HEK293T (cell line): ENCODE results near the gene NDP.

Source experiments
- CTCF ChIA-PET: fragments of 350-600 bp; formaldehyde crosslinking; extraction: SDS; loops from one replicate; lab custom pipeline; 2021; ENCODE audit warnings: antibody characterized with exemption, inconsistent platforms; lab: Yijun Ruan, JAX
- POLR2A ChIA-PET: fragments of 350-600 bp; formaldehyde crosslinking; extraction: SDS; loops from one replicate; lab custom pipeline; 2020; ENCODE audit warnings: antibody characterized with exemption, inconsistent platforms; lab: Yijun Ruan, JAX
- DNase-seq: peaks from one replicate; pipeline ENCODE4 v3.0.0; 2012; ENCODE audit warnings: mixed read lengths; ENCODE audit errors: extremely low spot score
- ARNT ChIP-seq: fragments of 450-650 bp; IDR thresholded peaks from 2 replicates; pipeline ENCODE4 v1.6.1; 2017; ENCODE audit warnings: mild to moderate bottlenecking
- BHLHE40 ChIP-seq: fragments of 450-650 bp; IDR thresholded peaks from 2 replicates; pipeline ENCODE4 v1.6.1; 2016; ENCODE audit warnings: mild to moderate bottlenecking, moderate library complexity, borderline replicate concordance
- CTBP1 ChIP-seq: fragments of 450-650 bp; IDR thresholded peaks from 2 replicates; pipeline ENCODE4 v1.6.1; 2016; ENCODE audit warnings: borderline replicate concordance
- ELF4 ChIP-seq: fragments of 450-650 bp; IDR thresholded peaks from 2 replicates; pipeline ENCODE4 v1.6.1; 2017; ENCODE audit warnings: antibody characterized with exemption
- FOXA1 ChIP-seq: fragments of 450-650 bp; IDR thresholded peaks from 2 replicates; pipeline ENCODE4 v1.6.1; 2016; ENCODE audit warnings: mild to moderate bottlenecking
- FOXK2 ChIP-seq: fragments of 450-650 bp; IDR thresholded peaks from 2 replicates; pipeline ENCODE4 v1.6.1; 2016; ENCODE audit warnings: mild to moderate bottlenecking
- FOXM1 ChIP-seq: fragments of 450-650 bp; IDR thresholded peaks from 2 replicates; pipeline ENCODE4 v1.6.1; 2017; ENCODE audit warnings: mild to moderate bottlenecking, borderline replicate concordance
- HDGF ChIP-seq: fragments of 450-650 bp; IDR thresholded peaks from 2 replicates; pipeline ENCODE4 v1.6.1; 2017; ENCODE audit warnings: antibody characterized with exemption, borderline replicate concordance
- L3MBTL2 ChIP-seq: fragments of 450-650 bp; conservative IDR thresholded peaks from 2 replicates; pipeline ENCODE4 v1.6.1; 2016; ENCODE audit warnings: mild to moderate bottlenecking
- LEF1 ChIP-seq: fragments of 450-650 bp; IDR thresholded peaks from 2 replicates; pipeline ENCODE4 v1.6.1; 2017; ENCODE audit warnings: mild to moderate bottlenecking, borderline replicate concordance
- NFRKB ChIP-seq: fragments of 450-650 bp; IDR thresholded peaks from 2 replicates; pipeline ENCODE4 v1.6.1; 2016; ENCODE audit warnings: mild to moderate bottlenecking, moderate library complexity
- SP1 ChIP-seq: fragments of 450-650 bp; IDR thresholded peaks from 2 replicates; pipeline ENCODE4 v1.6.1; 2017
- SUZ12 ChIP-seq: fragments of 450-650 bp; IDR thresholded peaks from 2 replicates; pipeline ENCODE4 v1.6.1; 2016; ENCODE audit warnings: mild to moderate bottlenecking
- TARDBP ChIP-seq: fragments of 450-650 bp; IDR thresholded peaks from 2 replicates; pipeline ENCODE4 v1.6.1; 2016
- ZNF384 ChIP-seq: fragments of 450-650 bp; IDR thresholded peaks from 2 replicates; pipeline ENCODE4 v1.6.1; 2016
- TF ChIP-seq, protein P1 (sequence below): fragments of 450-650 bp; IDR thresholded peaks from 2 replicates; pipeline ENCODE4 v1.6.1; 2016

The NDP gene

DNA sequence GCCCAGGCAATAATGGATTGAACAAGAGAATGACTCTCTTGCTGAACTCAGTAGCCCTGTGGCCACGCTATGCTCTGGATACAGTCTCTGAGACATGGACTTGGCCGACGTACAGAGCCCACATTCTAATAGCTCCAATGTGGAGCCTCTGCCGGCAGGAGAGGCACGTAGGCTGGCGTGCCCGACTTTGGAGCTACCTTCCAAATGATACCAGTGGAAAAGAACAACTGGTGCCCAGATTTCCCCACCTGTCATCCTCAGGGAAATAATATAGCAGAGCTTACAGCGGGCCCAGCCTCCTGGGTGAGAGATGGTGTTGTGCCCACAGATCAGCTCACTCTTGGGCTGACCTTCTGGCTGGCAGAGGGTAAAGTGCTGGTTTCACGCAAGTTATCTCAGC, 10.6 kb downstream of the NDP start:
- ChIA-PET CTCF (interaction anchor here (0.9 kb wide), 1 partner anchor 282 kb away, joined by 4 read pairs; no protein-coding TSS in a partner anchor), POLR2A (no interaction called here)
- TF ChIP-seq SUZ12, result no peak
- no peak for TF ChIP-seq L3MBTL2
- TF ChIP-seq HDGF, result no peak
- no peak for TF ChIP-seq BHLHE40
- no peak for TF ChIP-seq FOXA1
- TF ChIP-seq ELF4, result no peak
- no peak for TF ChIP-seq ARNT
- TF ChIP-seq, protein P1, sequence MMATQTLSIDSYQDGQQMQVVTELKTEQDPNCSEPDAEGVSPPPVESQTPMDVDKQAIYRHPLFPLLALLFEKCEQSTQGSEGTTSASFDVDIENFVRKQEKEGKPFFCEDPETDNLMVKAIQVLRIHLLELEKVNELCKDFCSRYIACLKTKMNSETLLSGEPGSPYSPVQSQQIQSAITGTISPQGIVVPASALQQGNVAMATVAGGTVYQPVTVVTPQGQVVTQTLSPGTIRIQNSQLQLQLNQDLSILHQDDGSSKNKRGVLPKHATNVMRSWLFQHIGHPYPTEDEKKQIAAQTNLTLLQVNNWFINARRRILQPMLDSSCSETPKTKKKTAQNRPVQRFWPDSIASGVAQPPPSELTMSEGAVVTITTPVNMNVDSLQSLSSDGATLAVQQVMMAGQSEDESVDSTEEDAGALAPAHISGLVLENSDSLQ, result no peak
- TF ChIP-seq LEF1, result no peak
- no peak for TF ChIP-seq SP1
- no peak for TF ChIP-seq FOXK2
- no peak for TF ChIP-seq CTBP1
- TF ChIP-seq ZNF384, result no peak
- no peak for TF ChIP-seq NFRKB
- no peak for TF ChIP-seq FOXM1
- TF ChIP-seq TARDBP, result no peak
- no peak for DNase-seq

DNA sequence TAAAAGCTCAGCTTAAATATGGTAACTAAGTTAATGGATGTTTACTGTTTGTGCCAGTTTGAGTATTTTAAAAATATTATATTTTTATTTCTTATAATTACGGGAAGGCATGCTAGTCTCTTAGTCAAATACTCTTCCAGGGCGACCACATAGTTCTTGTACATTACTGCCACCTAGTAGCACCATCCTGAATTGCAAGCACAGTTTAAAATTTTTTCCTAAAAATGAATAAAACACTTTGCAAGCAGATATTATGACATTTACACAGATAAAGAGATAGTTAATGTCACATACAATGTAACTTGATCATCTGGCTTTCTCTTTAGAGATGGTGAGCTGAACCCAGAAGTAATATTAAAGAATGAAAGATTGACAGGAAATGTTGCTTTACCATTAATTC, 11.5 kb downstream of the NDP start:
- DNase-seq, result no peak
- TF ChIP-seq TARDBP (no peak), CTBP1 (no peak), NFRKB (no peak), ZNF384 (no peak), L3MBTL2 (no peak), LEF1 (no peak), SUZ12 (no peak), FOXA1 (no peak), HDGF (no peak), BHLHE40 (no peak)
- TF ChIP-seq, protein P1, result no peak
- CTCF ChIA-PET, result interaction anchor here (0.6 kb wide), 1 partner anchor 179 kb away, joined by 3 read pairs; no protein-coding TSS in a partner anchor

DNA sequence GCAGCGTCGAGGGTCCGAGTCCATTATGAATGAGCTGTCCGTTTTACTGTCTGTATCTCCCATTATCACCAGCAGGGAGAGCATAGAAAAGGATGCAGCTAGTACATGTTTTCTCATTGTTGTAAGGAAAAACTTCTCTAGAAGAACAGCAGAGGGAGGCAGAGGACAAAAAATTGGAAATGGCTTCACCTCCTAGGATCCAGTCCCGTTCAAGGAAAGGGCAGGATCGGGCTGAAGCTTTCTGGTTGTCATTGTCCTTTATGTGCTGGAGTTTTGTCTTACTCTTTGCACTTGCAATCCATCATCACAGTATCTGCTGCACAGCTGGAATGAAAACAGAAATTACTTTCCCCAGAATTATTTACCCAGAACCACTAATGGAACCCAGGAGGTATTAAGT, 14.7 kb downstream of the NDP start:
- DNase-seq, result peak; percentile 66

More for the DNA sequence above, 11.5 kb downstream of the NDP start:
- POLR2A ChIA-PET, result no interaction called here

DNA sequence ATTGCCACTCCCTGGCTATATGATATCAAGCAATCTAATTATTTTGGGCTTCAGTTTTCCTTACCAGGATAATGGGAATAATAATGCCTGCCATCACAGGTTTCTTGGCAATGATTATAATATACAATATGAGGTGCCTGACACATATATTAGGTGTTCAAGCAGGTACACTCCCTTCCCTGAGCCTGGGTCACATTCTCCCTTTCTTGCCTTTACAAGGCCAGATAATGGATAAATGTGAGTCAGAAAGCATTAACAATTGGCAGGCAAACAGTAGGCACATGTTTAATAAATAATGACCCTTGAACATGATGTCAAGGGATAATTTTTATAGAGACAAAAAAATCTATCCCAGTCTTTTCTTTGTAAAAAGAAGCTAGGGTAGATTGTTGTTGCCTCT, 17.2 kb downstream of the NDP start:
- DNase-seq, result no peak
- ChIA-PET POLR2A (no interaction called here), CTCF (no interaction called here)
- TF ChIP-seq FOXK2 (no peak), TARDBP (no peak), L3MBTL2 (no peak), SP1 (no peak), BHLHE40 (no peak), ZNF384 (no peak), FOXM1 (no peak), HDGF (no peak), ARNT (no peak), CTBP1 (no peak), NFRKB (no peak), LEF1 (no peak), FOXA1 (no peak), SUZ12 (no peak), ELF4 (no peak)
- TF ChIP-seq, protein P1, result no peak

More for the DNA sequence above, 14.7 kb downstream of the NDP start:
- TF ChIP-seq SUZ12, result no peak
- no peak for TF ChIP-seq CTBP1
- ChIA-PET CTCF (interaction anchor here (0.6 to 2.5 kb wide), 8 partner anchors 17 to 1488 kb away, joined by 3 to 28 read pairs (median 4); no protein-coding TSS in a partner anchor), POLR2A (no interaction called here)

DNA sequence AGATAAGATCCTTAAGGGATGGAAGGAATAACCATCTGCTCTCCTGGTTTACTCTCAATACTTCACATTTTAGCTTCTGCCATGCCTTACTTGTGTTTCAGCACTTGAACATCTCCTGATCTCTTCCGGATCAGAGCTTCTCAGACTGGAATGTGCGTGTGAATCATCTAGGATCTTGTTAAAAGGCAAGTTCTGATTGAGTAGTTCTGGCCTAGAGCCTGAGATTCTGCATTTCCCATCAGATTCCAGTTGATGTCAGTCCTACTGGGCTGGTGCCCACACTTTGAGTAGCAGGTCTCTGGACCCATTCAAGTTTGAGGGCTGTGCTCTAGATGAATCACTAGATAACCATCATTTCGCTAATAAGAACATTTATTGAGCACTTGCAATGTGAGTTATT, 20.0 kb downstream of the NDP start:
- no peak for DNase-seq
- ChIA-PET CTCF (no interaction called here), POLR2A (no interaction called here)
- TF ChIP-seq HDGF, result no peak
- TF ChIP-seq FOXM1, result no peak
- no peak for TF ChIP-seq ARNT
- no peak for TF ChIP-seq FOXA1
- TF ChIP-seq ZNF384, result no peak
- no peak for TF ChIP-seq L3MBTL2
- no peak for TF ChIP-seq SUZ12
- TF ChIP-seq BHLHE40, result no peak
- TF ChIP-seq ELF4, result no peak
- no peak for TF ChIP-seq CTBP1
- TF ChIP-seq SP1, result no peak
- TF ChIP-seq FOXK2, result no peak
- no peak for TF ChIP-seq TARDBP
- TF ChIP-seq, protein P1, result no peak
- TF ChIP-seq LEF1, result no peak
- no peak for TF ChIP-seq NFRKB
